Esophagus muscularis mucosa (tissue), 3 donors: Measurements from ENCODE around the gene MYO19.

Experiments
- CTCF ChIP-seq, 3 experiments: fragments of 200-600 bp in 2 of 3; fragments of 450-650 bp in 1 of 3; sonication (generic) in 2 of 3; IDR thresholded peaks; one replicate each; pipeline ENCODE4 v1.5.1; 2017 to 2019; ENCODE audit warnings: antibody characterized with exemption in 3 of 3, mild to moderate bottlenecking in 2 of 3, moderate library complexity in 1 of 3
- POLR2AphosphoS5 ChIP-seq, 2 donors: sonication (generic); formaldehyde crosslinking; IDR thresholded peaks; one replicate each; pipeline ENCODE4 v1.6.1; 2017; ENCODE audit warnings: antibody characterized with exemption in 2 of 2

DNA sequence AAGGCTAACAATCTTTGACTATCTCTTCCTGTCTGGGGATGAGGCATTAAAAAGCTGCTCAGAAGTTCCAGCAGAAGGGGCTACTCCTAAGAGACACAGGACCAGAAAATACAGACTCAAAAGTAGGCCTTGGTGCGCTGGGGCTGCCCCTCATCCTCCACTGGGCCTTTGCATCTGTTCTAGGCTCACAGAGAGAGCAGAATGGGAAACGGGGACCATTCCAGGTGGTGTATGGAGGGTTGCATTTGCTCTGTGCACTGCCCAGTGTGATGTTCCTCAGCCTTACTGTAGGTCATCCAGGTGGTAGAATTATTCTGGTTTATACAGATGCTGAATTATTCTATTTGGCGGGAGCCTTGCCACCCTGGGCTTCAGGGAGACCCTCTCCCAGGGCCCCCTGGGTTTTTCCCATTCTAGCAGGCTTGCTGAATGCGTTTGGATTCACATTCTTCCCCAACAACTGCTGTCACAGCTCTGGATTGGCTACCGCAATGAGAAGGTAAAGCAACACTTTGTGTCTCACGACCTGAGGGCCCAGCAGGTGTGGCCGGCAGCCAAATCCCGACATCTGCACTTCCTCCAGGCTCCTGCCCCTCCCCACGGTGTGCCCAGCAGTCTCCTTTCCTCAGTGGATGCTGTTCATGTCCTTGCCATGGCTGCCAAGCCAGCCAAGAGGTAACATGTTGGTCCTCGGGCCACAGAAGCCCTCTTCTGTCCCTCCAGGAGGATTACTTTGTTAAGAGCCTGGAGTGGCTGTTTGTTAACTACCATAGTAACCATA is 73.1 kb downstream of the MYO19 start:
- TF ChIP-seq CTCF (IDR thresholded peaks at IDR 0.05), result no peak
- TF ChIP-seq POLR2AphosphoS5 (IDR thresholded peaks at IDR 0.05), result no peak
